Activated CD8-positive, alpha-beta memory T cell treated with anti-CD3 and anti-CD28 coated beads for 4 hours (primary cell): ENCODE data around the gene COBLL1.
"Not testable (repeated sequence)": the region's sequence is repeated elsewhere in the genome, so short reads cannot be mapped to it uniquely, and the experiment has no call there.

Source experiments
- DNase-seq, 2 donors: peaks; one replicate each; pipeline ENCODE4 v3.0.0-alpha.2; 2020; ENCODE audit warnings: low read depth in 2 of 2

The COBLL1 gene

DNA sequence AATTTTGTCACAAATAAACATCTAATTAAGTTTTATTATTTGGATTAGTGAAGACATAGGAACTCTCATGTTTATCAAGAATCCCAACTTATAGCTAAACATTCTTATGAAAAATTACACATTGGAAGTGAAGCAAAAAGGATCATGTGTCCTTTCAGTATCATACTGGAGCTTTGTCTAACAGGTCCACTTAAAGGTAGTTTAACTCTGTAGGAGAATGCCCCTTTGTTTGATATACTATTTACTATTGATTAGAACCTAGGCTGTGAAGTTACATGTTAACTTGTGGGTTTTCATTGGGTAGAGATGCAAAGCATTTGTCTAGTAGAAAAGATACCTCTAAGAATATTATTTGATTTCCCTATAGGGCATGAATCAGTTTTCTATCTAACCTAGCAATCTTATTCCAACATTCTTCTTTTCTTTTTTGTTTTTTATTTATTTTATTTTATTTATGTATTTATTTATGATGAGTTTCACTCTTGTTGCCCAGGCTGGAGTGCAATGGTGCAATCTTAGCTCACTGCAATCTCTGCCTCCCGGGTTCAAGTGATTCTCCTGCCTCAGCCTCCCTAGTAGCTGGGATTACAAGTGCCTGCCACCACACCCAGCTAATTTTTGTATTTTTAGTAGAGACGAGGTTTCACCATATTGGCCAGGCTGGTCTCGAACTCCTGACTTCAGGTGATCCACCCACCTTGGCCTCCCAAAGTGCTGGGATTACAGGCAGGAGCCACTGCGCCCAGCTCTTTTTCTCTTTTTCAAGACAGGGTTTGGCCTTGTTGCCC is 18.5 kb upstream of the COBLL1 start:
- not testable (repeated sequence) for DNase-seq

- DNase-seq: no peak
Observed at GRCh38 chr2:164859251-164859818, 17.7 kb upstream of the COBLL1 start.

GRCh38 chr2:164852086-164852485 is 10.5 kb upstream of the COBLL1 start:
- DNase-seq: no peak

DNA sequence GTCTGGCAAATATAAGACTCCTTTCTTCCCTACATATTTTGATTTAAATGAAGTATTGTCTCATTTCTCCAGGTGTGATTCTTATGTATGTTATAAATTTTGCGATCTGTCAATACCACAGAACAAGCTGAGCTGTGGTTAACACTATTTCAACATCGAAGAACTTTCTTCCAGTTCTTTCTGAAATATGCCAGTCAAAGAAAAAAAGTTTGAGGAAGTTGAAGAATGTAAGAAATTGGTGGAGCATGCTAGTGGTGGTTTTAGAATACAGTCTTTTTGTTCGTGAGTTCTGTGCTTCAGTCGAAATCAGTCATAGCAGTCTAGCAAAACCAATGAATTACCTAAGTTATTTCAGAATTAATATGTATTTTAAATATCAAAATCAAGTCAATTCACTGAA is 8.6 kb upstream of the COBLL1 start:
- no peak for DNase-seq

DNA sequence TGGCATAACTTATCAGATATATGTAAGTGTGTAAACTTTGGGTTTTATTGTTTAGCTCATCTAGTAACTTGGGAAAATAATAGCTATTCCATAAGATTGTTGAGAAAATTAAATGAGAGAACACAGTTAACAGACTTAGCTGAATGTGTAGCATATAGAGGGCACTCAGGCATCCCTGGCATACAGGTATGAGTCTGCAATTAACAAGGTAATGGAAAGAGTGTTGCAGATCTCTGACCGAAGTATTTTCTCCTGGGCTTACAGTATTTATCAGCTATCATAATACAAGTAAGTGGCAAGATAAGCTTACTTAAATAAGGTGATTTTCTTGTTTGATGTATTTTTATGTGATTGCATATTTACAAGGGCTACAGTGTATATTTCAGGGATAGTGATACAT is 7.9 kb upstream of the COBLL1 start:
- no peak for DNase-seq

DNA sequence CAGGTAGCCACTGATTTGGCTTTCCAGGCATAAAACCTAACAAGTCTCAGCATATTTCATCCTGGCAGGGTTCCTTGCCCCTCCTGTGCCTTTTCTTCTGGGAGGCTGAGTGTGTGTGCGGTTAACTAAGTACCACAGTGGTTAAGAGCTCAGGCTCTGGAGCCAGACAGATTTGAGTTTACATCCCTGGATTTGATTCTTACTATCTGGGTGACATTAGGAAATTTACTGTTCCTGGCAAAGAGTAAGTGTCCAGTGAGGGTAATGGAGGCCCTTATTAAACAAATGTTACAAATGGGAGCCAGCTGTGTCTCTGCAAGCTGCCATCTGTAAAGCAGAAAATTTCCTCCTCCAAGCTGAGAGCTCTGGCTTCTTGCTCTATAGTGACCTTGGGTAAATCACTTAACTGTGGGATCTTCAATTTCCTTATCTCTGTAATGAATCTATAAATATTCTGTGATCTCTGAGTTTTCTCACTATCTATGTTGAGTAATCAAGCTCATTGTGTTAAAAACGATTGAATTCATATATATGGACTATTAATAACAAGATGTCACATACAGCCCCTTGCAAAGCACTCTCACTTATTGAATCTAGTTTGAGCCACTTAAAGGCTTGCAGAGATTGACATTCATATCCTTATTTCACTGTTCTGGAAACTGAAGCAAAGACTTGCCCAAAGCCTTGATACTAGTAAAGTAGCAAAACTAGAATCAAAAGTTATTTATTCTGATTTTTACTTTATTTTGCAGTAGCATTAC is 6.5 kb upstream of the COBLL1 start:
- no peak for DNase-seq

GRCh38 chr2:164847291-164847690 is 5.7 kb upstream of the COBLL1 start:
- no peak for DNase-seq

GRCh38 chr2:164846276-164846675 is 4.7 kb upstream of the COBLL1 start:
- no peak for DNase-seq

- DNase-seq: no peak
Observed at GRCh38 chr2:164843346-164843911, 1.8 kb upstream of the COBLL1 start.

DNA sequence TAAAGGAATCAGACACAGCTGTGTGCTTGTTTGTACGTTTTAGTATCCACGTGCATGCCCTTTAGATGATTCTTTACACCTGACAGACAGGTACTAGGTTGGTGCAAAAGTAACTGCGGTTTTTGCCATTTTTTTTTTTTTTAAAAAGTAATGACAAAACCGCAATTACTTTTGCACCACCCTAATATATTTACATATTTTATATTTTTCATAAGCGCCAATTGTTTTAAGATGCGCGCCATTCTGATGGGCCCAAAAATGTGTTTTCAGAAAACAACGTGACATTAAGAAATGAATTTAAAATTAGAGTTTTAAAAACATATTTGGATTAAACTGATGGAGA is 972 bp upstream of the COBLL1 start:
- DNase-seq: no peak

- DNase-seq: no peak
Observed at GRCh38 chr2:164840930-164841718, 499 bp downstream of the COBLL1 start.

- DNase-seq: no peak
Observed at GRCh38 chr2:164840458-164840929, 1.1 kb downstream of the COBLL1 start.

- no peak for DNase-seq
Observed at GRCh38 chr2:164839914-164840457, 1.6 kb downstream of the COBLL1 start.

DNA sequence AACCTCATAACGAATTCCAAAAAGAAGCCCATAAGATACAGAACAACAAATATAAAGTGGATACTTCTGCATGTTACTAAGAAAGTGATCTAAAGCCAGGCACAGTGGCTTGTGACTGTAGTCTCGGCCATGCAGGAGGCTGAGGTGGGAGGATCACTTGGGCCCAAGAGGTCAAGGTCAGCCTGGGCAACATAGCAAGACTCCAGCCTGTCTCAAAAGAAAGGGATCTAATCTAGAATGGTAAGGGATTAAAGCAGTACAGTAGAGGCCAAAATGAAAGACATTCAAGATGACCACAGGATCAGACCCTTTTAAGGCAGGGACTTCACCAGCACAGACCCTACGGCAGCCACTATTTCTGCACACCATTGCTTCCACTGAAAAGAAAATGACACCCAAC is 3.8 kb downstream of the COBLL1 start:
- DNase-seq: no peak

GRCh38 chr2:164836907-164837306 is 4.7 kb downstream of the COBLL1 start:
- DNase-seq: no peak

DNA sequence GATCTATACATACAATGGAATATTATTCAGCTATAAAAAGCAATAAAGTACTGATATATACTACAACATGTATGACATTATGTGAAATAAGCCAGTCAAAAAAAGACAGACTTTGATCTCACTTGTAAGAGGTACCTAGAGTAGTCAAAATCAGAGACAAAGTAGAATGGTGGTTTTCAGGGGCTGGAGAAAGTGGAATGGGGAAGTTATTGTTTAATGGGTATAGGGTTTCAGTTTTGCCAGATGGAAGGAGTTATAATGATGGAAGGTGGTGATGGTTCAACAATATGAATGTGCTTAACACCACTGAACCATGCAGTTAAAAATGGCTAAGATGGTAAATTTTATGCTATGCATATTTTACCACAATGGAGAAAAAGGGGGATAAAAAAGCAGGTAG is 6.3 kb downstream of the COBLL1 start:
- no peak for DNase-seq

DNA sequence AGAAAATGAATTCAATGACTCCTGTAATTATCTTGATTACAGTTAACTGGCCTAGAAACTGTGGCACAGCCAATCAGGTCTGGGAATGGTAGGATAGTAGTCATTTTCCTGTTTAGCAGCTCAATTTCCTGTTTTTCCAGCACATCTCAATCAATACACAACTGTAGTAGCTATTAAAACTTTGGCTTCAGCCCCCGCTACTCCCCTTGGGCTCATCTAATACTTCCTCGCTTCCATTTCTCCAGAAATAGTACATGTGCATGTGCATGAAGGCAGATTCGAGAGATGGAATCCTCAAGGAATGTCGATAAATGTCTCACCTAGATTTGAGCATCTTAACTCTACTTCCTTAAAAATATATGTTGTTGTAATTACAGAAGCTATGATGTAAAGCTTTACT is 9.7 kb downstream of the COBLL1 start:
- DNase-seq: no peak

DNA sequence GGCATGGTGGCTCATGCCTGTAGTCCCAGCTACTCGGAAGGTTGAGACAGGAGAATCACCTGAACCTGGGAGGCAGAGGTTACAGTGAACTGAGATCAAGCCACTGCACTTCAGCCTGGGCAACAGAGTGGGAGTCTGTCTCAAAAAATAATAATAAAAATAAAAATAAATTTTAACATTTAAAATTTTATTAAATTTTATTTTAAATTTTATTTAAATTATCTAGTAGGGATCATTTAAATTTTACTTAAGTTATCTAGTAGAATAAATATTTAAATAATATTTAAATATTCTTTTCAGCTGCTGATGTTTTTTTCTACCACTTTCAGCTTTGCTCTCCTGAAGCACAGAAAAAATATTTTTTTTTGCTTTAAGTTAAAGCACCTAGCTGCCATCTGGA is 10.4 kb downstream of the COBLL1 start:
- no peak for DNase-seq

GRCh38 chr2:164826293-164827243 is 15.1 kb downstream of the COBLL1 start:
- DNase-seq: no peak

DNA sequence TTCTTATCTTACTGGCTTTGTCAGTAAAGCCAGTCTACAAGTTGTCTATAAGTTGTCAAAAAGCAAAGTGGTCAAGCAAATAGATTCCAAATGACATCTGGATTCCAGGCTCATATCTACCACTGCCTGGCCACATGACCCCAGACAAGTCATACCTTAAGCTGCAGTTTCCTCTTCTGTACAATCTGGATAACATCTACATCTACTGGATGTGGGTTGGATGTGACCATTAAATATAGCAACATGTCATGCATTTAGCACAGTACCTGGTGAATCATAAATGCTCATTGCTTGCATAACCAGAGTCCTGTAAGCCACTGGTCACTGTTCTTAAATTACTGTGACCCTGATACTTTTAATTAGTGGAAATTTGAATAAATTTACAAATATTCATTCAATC is 16.8 kb downstream of the COBLL1 start:
- DNase-seq: no peak
